PC-3 (cell line): Measurements from ENCODE around the gene OTOS.

ENCODE experiments used
- EZH2 ChIP-seq: fragments of 300-600 bp; sonication (generic); IDR thresholded peaks from one replicate; pipeline ENCODE4 v1.6.1; 2017; ENCODE audit warnings: antibody characterized with exemption, mild to moderate bottlenecking, low read length; ENCODE audit not compliant: unreplicated experiment
- EZH2phosphoT487 ChIP-seq: fragments of 300-600 bp; sonication (generic); IDR thresholded peaks from 2 replicates; pipeline ENCODE4 v1.6.1; 2018; ENCODE audit warnings: mild to moderate bottlenecking, antibody characterized with exemption, low read length, borderline replicate concordance
- TF ChIP-seq, protein P1 (sequence below): fragments of 300-600 bp; sonication (generic); conservative IDR thresholded peaks from 2 replicates; pipeline ENCODE4 v1.5.1; 2017; ENCODE audit warnings: antibody characterized with exemption, low read depth, mild to moderate bottlenecking, low read length

DNA sequence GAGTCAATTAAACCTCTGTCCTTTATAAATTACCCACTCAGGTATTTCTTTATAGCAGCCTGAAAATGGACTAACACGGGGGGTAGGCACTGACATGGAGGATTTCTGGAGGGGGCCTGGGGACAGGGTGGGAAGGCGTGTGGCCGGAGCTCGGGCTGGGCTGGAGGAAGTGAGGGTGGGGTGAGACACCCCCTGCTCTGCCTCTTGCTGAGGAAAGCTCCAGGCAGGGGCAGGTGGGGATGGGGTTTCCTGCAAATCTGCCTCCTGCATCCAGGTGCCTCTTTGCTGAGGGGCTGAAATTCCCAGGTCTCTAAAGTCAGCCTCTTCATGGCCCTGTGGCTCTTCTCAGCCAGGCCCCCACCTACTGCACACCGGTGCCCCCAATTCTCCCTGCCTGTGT lies 25.7 kb upstream of the OTOS start:
- TF ChIP-seq, protein P1, sequence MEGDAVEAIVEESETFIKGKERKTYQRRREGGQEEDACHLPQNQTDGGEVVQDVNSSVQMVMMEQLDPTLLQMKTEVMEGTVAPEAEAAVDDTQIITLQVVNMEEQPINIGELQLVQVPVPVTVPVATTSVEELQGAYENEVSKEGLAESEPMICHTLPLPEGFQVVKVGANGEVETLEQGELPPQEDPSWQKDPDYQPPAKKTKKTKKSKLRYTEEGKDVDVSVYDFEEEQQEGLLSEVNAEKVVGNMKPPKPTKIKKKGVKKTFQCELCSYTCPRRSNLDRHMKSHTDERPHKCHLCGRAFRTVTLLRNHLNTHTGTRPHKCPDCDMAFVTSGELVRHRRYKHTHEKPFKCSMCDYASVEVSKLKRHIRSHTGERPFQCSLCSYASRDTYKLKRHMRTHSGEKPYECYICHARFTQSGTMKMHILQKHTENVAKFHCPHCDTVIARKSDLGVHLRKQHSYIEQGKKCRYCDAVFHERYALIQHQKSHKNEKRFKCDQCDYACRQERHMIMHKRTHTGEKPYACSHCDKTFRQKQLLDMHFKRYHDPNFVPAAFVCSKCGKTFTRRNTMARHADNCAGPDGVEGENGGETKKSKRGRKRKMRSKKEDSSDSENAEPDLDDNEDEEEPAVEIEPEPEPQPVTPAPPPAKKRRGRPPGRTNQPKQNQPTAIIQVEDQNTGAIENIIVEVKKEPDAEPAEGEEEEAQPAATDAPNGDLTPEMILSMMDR = no peak
- TF ChIP-seq EZH2phosphoT487 = no peak
- no peak for TF ChIP-seq EZH2
